HG02885 (cell line): ENCODE measurements around the gene CRABP2.

Source experiments
- ATAC-seq: cut with Tn5 transposase; IDR thresholded peaks from one replicate; pipeline ENCODE4 v1.9.1; 2021; ENCODE audit warnings: mild to moderate bottlenecking; ENCODE audit not compliant: unreplicated experiment, poor library complexity

The CRABP2 gene

GRCh38 chr1:156659988-156660751, 45.2 kb downstream of the CRABP2 start:
- ATAC-seq = peak; percentile 69

- no peak for ATAC-seq
Observed at GRCh38 chr1:156659661-156659987, 45.8 kb downstream of the CRABP2 start.

- ATAC-seq = no peak
Observed at GRCh38 chr1:156658945-156659574, 46.3 kb downstream of the CRABP2 start.

- ATAC-seq = no peak
Observed at GRCh38 chr1:156658496-156658895, 46.9 kb downstream of the CRABP2 start.

- no peak for ATAC-seq
Observed at GRCh38 chr1:156657741-156658319, 47.6 kb downstream of the CRABP2 start.

DNA sequence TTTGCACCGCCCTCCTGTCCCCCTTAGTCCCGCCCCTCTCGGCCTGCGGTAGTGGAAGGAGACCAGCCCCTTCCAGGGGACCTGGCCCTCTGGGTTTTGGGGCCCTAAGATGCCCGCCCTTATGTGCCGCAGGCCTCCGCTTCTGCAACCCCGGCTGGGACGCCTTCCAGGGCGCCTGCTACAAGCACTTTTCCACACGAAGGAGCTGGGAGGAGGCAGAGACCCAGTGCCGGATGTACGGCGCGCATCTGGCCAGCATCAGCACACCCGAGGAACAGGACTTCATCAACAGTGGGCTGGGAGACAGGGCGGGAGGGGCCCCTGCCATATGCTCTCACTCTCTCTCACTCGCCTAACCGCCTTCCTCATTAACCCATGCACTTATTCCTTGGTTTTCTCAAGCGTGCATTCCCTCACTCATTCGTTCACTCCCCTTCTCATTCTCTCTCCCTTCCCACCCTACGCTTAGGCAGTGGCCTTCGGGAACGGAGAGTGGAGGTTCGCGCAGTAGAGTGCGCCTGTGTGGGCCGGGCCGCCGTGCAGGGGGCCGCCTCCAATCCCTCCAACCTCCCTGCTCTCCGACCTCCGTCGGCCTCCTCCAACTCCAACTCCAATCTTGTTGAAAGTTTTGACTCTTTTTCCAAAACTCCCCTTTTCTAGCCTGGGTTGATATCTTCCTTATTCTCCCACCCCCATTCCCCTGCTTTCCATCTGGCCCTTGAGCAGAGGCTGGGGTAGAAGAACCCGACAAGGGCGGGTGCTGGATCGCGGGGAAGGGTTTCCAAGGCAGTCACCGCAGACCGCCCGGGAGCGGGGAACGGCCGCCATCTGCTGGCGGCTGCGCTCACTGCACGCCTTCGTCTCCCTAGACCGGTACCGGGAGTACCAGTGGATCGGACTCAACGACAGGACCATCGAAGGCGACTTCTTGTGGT, 48.3 kb downstream of the CRABP2 start:
- no peak for ATAC-seq

DNA sequence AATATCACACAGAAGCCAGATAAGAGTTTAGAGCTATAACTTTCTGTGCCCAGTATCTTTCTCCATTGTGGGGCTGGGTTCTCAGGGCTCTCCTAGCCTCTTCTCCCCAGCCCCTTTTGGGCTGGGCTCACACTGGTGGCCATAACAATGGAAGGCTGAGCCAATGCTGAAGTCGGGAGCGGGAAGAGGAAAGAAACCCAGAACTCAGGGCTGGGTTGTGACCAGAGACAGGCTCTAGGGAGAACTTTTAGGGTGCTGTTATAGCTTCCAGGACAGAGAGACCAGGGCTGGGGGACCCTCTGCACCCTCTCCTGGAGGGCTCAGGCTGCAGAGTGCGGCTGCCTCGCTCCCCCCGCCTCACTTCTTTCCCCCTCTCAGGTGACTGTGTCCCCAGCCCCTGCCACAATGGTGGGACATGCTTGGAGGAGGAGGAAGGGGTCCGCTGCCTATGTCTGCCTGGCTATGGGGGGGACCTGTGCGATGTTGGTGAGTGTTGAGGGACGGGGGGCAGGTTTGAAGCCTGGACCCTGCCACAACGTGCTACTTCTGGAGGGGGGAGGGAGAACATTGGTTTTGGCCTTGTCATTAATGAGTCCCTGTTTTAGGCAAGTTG, 49.4 kb downstream of the CRABP2 start:
- ATAC-seq = no peak

DNA sequence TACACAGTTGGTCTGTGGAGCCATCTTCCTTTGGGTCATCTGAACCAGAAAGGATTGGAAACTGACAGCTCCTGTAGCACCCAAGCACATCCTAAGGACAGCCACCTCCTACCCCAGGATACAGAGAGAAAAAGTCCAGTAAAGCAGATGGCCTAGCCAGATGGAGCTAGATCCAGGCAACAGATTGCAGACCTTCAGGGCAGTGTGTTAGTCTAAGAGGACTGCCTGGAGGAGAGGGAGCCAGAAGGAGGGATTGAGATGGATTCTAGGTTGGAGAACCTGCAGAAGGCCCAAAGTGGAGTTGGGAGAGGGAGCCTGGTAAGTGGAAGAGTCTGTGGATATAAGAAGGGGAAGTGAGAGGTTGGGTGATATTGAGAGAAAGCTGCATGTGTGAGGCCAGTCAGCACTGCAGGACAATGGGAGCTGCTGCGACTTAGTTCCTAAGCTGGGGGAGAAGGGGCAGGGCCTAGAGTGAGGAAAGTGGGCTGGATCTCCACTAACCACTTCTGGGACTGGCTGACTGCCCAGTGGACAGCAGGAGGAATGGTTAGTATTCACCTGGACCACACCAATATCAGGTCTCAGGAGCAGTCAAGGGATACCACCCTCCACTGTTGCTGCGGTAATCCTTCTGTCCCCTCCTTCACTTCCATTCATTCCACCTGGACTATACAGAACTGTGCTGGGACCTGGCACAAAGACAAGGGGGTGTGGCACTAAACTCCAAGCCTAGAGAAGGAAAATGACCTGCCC, 50.1 kb downstream of the CRABP2 start:
- no peak for ATAC-seq

DNA sequence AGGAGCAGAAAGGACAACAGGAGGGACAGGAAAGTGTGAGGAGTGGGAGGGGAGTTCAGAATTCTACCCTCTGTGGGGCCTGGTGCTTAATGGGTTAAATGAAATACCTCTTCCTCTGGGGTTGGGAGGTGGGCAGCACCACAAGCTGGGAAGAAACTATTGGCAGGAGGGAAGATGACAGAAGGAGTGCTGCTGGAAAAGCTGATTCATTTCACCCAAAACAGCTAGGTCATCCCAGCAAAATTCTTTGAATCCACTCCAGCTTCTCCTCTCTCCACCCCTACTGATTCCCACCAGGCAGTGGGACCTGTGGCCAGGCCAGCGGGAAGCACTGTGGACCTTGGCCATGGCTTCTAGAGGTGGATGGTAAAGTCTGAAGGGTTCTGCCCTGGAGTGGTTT, 50.7 kb downstream of the CRABP2 start:
- no peak for ATAC-seq

GRCh38 chr1:156652992-156653355, 52.4 kb downstream of the CRABP2 start:
- no peak for ATAC-seq

DNA sequence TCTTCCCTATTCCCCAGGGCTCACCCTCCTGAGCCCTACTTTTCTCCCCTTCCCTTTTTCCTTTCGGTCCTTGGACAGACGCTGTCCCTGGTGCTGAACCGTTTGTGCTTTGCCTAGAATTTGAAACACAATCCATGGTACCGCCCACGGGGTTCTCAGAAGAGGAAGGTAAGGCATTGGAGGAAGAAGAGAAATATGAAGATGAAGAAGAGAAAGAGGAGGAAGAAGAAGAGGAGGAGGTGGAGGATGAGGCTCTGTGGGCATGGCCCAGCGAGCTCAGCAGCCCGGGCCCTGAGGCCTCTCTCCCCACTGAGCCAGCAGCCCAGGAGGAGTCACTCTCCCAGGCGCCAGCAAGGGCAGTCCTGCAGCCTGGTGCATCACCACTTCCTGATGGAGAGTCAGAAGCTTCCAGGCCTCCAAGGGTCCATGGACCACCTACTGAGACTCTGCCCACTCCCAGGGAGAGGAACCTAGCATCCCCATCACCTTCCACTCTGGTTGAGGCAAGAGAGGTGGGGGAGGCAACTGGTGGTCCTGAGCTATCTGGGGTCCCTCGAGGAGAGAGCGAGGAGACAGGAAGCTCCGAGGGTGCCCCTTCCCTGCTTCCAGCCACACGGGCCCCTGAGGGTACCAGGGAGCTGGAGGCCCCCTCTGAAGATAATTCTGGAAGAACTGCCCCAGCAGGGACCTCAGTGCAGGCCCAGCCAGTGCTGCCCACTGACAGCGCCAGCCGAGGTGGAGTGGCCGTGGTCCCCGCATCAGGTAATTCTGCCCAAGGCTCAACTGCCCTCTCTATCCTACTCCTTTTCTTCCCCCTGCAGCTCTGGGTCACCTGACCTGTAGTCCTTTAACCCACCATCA, 53.0 kb downstream of the CRABP2 start:
- no peak for ATAC-seq
